ENCODE data around the gene INO80E. TPM values are rescaled to one million over a fixed set of nuclear protein-coding genes. Genes with fewer than 3 reads are reported as not detected.
"Not testable (repeated sequence)": the region's sequence is repeated elsewhere in the genome, so short reads cannot be mapped to it uniquely, and the experiment has no call there.

The INO80E gene
- total RNA-seq, 1 donor from 2014 or later = 58.4 TPM

GRCh38 chr16:30010844-30011713 is 15.0 kb downstream of the INO80E start, which contains the start of gene DOC2A:
DOC2A (minus strand) TSS chr16:30011027; CDS start chr16:30010222, 805 bp downstream.
- Histone ChIP-seq H3K27me3 (ENCODE audit: low read depth) (peaks cover 38% of the 10 kb centered on the region), H3K4me3 (peak within 1 kb of the TSS; percentile 50), H3K4me1 (peaks cover 16% of the 10 kb centered on the region), H3K9me3 (no peaks in the 10 kb centered on the region), H3K27ac (no peak within 1 kb of the TSS), H3K36me3 (no peaks in the 10 kb centered on the region)
- peak; percentile 7 to 28 for ATAC-seq
- intact Hi-C loops (cut with DNase I) = no loop called here
- no peak for TF ChIP-seq CTCF (IDR thresholded peaks at IDR 0.05)
- no peak for DNase-seq

- Histone ChIP-seq H3K27ac (no peak overlapping the region), H3K4me3 (no peak overlapping the region), H3K27me3 (ENCODE audit: low read depth) (peaks cover 38% of the 10 kb centered on the region), H3K36me3 (no peaks in the 10 kb centered on the region), H3K4me1 (peaks cover 16% of the 10 kb centered on the region), H3K9me3 (no peaks in the 10 kb centered on the region)
- DNase-seq (no peak), ATAC-seq (no peak)
- no peak for TF ChIP-seq CTCF (IDR thresholded peaks at IDR 0.05)
- intact Hi-C loops (cut with DNase I) = no loop called here
These were observed 15.9 kb downstream of the INO80E start for GRCh38 chr16:30011714-30012504.

- H3K36me3 ChIP-seq; DNase-seq; intact Hi-C loops (cut with DNase I); H3K27ac ChIP-seq; H3K4me3 ChIP-seq; H3K9me3 ChIP-seq; ATAC-seq: not testable (repeated sequence)
- Histone ChIP-seq H3K4me1 (peaks cover 16% of the 10 kb centered on the region), H3K27me3 (ENCODE audit: low read depth) (peaks cover 38% of the 10 kb centered on the region)
These were observed 16.6 kb downstream of the INO80E start for GRCh38 chr16:30012598-30012997.

- H3K4me1 ChIP-seq = peaks cover 12% of the 10 kb centered on the region
- H3K27me3 ChIP-seq (ENCODE audit: low read depth) = peaks cover 19% of the 10 kb centered on the region
- ATAC-seq; DNase-seq; H3K9me3 ChIP-seq; H3K36me3 ChIP-seq; intact Hi-C loops (cut with DNase I); H3K4me3 ChIP-seq; H3K27ac ChIP-seq: not testable (repeated sequence)
These were observed 19.4 kb downstream of the INO80E start for GRCh38 chr16:30015450-30015849.

GRCh38 chr16:30016555-30017276 is 20.7 kb downstream of the INO80E start:
- Histone ChIP-seq H3K4me3 (no peak overlapping the region), H3K36me3 (no peaks in the 10 kb centered on the region), H3K4me1 (peaks cover 12% of the 10 kb centered on the region), H3K9me3 (no peaks in the 10 kb centered on the region), H3K27ac (no peak overlapping the region), H3K27me3 (ENCODE audit: low read depth) (peaks cover 6% of the 10 kb centered on the region)
- no peak for ATAC-seq
- no peak for DNase-seq
- TF ChIP-seq CTCF (IDR thresholded peaks at IDR 0.05) = no peak
- intact Hi-C loops (cut with DNase I) = no loop called here

GRCh38 chr16:30017277-30017656 is 21.2 kb downstream of the INO80E start:
- no peaks in the 10 kb centered on the region for H3K36me3 ChIP-seq
- ATAC-seq (no peak), DNase-seq (no peak)
- no peak overlapping the region for H3K4me3 ChIP-seq
- peaks cover under 1% of the 10 kb centered on the region for H3K27me3 ChIP-seq (ENCODE audit: low read depth)
- H3K27ac ChIP-seq = no peak overlapping the region
- no peak for TF ChIP-seq CTCF (IDR thresholded peaks at IDR 0.05)
- no peaks in the 10 kb centered on the region for H3K9me3 ChIP-seq
- intact Hi-C loops (cut with DNase I) = no loop called here
- H3K4me1 ChIP-seq = peaks cover 14% of the 10 kb centered on the region

- H3K27ac ChIP-seq; H3K27me3 ChIP-seq (ENCODE audit: low read depth); DNase-seq; intact Hi-C loops (cut with DNase I); H3K36me3 ChIP-seq; H3K9me3 ChIP-seq; ATAC-seq; H3K4me3 ChIP-seq: not testable (repeated sequence)
- peaks cover 14% of the 10 kb centered on the region for H3K4me1 ChIP-seq
These were observed 21.9 kb downstream of the INO80E start for GRCh38 chr16:30017937-30018336.
